RWPE2 (cell line): ENCODE results near the gene MAP3K20.
"Not testable (repeated sequence)": the region's sequence is repeated elsewhere in the genome, so short reads cannot be mapped to it uniquely, and the experiment has no call there.

Experiments
- ATAC-seq: fragments of 200-7000 bp; cut with Tn5 transposase; 3 replicates; pipeline ENCODE4 v1.9.1; 2021; ENCODE audit warnings: low read depth
- DNase-seq: peaks from one replicate; pipeline ENCODE4 v3.0.0-alpha.2; 2020; ENCODE audit warnings: low spot score
- H3K27ac ChIP-seq: fragments of 450-650 bp; 2 replicates; pipeline ENCODE4 v1.5.1; 2017; ENCODE audit warnings: mild to moderate bottlenecking; ENCODE audit not compliant: poor library complexity, severe bottlenecking
- H3K27me3 ChIP-seq: fragments of 250-450 bp; sonication (Bioruptor Pico); 2 replicates; pipeline ENCODE4 v1.5.1; 2021; ENCODE audit warnings: mild to moderate bottlenecking, moderate library complexity; ENCODE audit not compliant: insufficient read depth, poor library complexity, severe bottlenecking
- H3K36me3 ChIP-seq: fragments of 250-450 bp; sonication (Bioruptor Pico); 2 replicates; pipeline ENCODE4 v1.5.1; 2020; ENCODE audit warnings: low read depth, mild to moderate bottlenecking, moderate library complexity
- H3K4me1 ChIP-seq: fragments of 250-450 bp; sonication (Bioruptor Pico); 2 replicates; pipeline ENCODE4 v1.5.1; 2021; ENCODE audit warnings: mild to moderate bottlenecking, moderate library complexity; ENCODE audit not compliant: insufficient read depth, poor library complexity, severe bottlenecking
- H3K4me3 ChIP-seq: fragments of 250-450 bp; sonication (Bioruptor Pico); 2 replicates; pipeline ENCODE4 v1.5.1; 2021; ENCODE audit warnings: mild to moderate bottlenecking, moderate library complexity; ENCODE audit not compliant: severe bottlenecking
- H3K9me3 ChIP-seq: fragments of 250-450 bp; sonication (Bioruptor Pico); 2 replicates; pipeline ENCODE4 v1.5.1; 2021; ENCODE audit warnings: mild to moderate bottlenecking, moderate library complexity; ENCODE audit not compliant: severe bottlenecking
- CTCF ChIP-seq: fragments of 450-650 bp; IDR thresholded peaks from one replicate; pipeline ENCODE4 v1.5.1; 2017; ENCODE audit warnings: mild to moderate bottlenecking, moderate library complexity; ENCODE audit not compliant: poor library complexity, severe bottlenecking

The MAP3K20 gene

GRCh38 chr2:173037245-173038120, 38.2 kb upstream of the MAP3K20 start:
- H3K27ac ChIP-seq: no peak overlapping the region
- no peak for TF ChIP-seq CTCF

DNA sequence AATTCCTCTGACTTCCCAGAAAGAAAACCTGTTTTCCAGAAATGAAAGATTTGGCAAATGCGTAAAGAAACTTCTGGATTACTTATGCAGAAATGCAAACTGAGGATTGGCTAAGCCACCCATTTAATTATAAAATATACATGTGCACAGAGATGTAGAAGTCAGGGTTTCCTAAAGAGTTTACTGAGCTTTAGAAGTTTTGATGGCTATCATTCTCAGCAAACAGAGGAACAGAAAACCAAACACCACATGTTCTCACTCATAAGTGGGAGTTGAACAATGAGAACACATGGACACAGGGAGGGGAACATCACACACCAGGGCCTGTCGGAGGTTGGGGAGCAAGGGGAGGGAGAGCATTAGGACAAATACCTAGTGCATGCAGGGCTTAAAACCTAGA, 37.4 kb upstream of the MAP3K20 start:
- not testable (repeated sequence) for DNase-seq, H3K27ac ChIP-seq, H3K27me3 ChIP-seq, H3K4me3 ChIP-seq, ATAC-seq, H3K36me3 ChIP-seq, H3K9me3 ChIP-seq, H3K4me1 ChIP-seq

More at GRCh38 chr2:173037245-173038120, 38.2 kb upstream of the MAP3K20 start:
- Histone ChIP-seq H3K9me3 (no peaks in the 10 kb centered on the region), H3K36me3 (no peaks in the 10 kb centered on the region), H3K4me3 (no peak overlapping the region), H3K4me1 (no peaks in the 10 kb centered on the region), H3K27me3 (no peaks in the 10 kb centered on the region)
- ATAC-seq (no peak), DNase-seq (no peak)

GRCh38 chr2:173040729-173041128, 34.9 kb upstream of the MAP3K20 start:
- no peaks in the 10 kb centered on the region for H3K4me1 ChIP-seq
- H3K9me3 ChIP-seq: no peaks in the 10 kb centered on the region
- H3K27ac ChIP-seq: no peak overlapping the region
- no peaks in the 10 kb centered on the region for H3K36me3 ChIP-seq
- no peak overlapping the region for H3K4me3 ChIP-seq
- ATAC-seq (no peak), DNase-seq (no peak)
- TF ChIP-seq CTCF: no peak
- H3K27me3 ChIP-seq: no peaks in the 10 kb centered on the region

DNA sequence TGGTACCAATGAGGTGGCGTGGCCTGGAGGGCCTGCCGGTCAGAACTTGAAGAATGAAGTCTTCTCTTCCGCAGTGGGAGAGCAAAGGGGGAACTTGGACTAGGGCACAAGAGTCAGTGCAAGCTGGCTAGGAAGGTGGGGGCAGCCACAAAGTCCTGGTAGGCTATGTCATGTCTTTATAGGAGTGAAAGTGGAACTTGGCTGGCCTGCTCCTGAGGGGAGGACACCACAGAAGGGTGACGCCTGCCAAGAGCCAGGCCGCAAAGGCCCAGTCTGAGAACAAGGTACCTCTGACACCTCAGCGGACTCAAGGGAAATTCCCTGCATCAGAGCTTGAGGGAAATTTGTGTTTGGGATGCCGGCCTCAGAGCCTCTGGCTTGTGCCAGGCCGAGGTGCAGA, 32.2 kb upstream of the MAP3K20 start:
- no peak overlapping the region for H3K4me3 ChIP-seq
- H3K27ac ChIP-seq: no peak overlapping the region
- no peaks in the 10 kb centered on the region for H3K36me3 ChIP-seq
- peaks cover 8% of the 10 kb centered on the region for H3K4me1 ChIP-seq
- H3K27me3 ChIP-seq: no peaks in the 10 kb centered on the region
- H3K9me3 ChIP-seq: no peaks in the 10 kb centered on the region
- ATAC-seq: no peak
- DNase-seq: no peak
- TF ChIP-seq CTCF: no peak

GRCh38 chr2:173043897-173044519, 31.6 kb upstream of the MAP3K20 start:
- no peak overlapping the region for H3K27ac ChIP-seq
- H3K27me3 ChIP-seq: no peaks in the 10 kb centered on the region
- no peaks in the 10 kb centered on the region for H3K36me3 ChIP-seq
- no peak for TF ChIP-seq CTCF
- DNase-seq (no peak), ATAC-seq (no peak)
- H3K9me3 ChIP-seq: no peaks in the 10 kb centered on the region
- peaks cover 11% of the 10 kb centered on the region for H3K4me1 ChIP-seq
- no peak overlapping the region for H3K4me3 ChIP-seq
